ENCODE measurements around the gene CAPN9. TPM values are rescaled to one million over a fixed set of nuclear protein-coding genes. Genes with fewer than 3 reads are reported as not detected.

CAPN9 gene
- total RNA-seq, 1 experiment from 2014 or later, result not detected

DNA sequence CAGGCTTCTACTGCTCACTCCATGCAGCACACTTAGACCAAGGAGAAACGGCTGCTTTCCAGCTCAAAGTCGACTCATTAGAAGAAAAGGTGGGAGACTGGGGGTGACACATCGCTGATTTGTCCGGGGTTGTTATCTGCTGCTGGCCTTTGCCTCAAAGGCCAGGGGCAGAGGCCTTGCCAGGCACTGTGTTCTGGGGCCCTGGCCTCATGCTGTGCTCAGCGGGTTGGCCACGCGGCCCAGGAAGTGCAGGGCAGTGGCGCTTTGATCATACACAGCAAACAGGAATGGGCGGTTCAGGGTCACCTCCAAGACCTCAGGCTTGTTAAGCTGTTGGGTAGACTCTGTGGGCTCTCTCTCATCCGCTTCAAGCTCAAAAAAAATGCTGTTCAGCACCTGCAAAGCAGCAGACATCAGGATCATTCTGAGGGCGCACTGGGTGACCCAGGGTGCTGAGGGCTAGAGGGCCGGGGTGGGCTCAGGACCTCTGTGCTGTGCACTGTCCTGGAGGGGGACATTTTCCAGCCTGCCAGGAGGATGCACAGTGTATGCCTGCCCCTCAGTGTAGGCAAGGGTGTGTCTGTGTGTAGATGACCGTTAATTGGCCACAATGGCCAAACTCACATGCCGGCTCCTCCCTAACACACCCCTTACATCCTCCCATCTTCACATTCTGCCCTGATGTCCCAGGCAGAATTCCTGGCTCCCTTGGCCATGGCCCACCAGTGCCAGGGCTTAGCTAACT lies 44.1 kb upstream of the CAPN9 start:
- no peaks in the 10 kb centered on the region for H3K4me1 ChIP-seq (ENCODE audit: low read length)
- no peaks in the 10 kb centered on the region for H3K36me3 ChIP-seq (ENCODE audit: insufficient read depth, low read length)
- no peak for DNase-seq
- no peaks in the 10 kb centered on the region for H3K79me2 ChIP-seq (ENCODE audit: low read length)
- H3K4me2 ChIP-seq (ENCODE audit: low read depth, low read length, poor library complexity, severe bottlenecking), result no peak overlapping the region
- H3K27me3 ChIP-seq (ENCODE audit: low read length), result no peaks in the 10 kb centered on the region
- no peak overlapping the region for H3K4me3 ChIP-seq (ENCODE audit: low read length)
- H3K9me3 ChIP-seq (ENCODE audit: low read length), result no peaks in the 10 kb centered on the region
- no peak overlapping the region for H3K27ac ChIP-seq (ENCODE audit: low read length)
- no peak overlapping the region for H2AFZ ChIP-seq (ENCODE audit: low read length)
- H3K9ac ChIP-seq (ENCODE audit: low read length), result no peak overlapping the region
- H3K9me2 ChIP-seq (replicated peaks; ENCODE audit: insufficient read depth, low read length), result no peaks in the 10 kb centered on the region
- H4K20me1 ChIP-seq (ENCODE audit: insufficient read depth, low read depth, low read length), result no peaks in the 10 kb centered on the region

DNA sequence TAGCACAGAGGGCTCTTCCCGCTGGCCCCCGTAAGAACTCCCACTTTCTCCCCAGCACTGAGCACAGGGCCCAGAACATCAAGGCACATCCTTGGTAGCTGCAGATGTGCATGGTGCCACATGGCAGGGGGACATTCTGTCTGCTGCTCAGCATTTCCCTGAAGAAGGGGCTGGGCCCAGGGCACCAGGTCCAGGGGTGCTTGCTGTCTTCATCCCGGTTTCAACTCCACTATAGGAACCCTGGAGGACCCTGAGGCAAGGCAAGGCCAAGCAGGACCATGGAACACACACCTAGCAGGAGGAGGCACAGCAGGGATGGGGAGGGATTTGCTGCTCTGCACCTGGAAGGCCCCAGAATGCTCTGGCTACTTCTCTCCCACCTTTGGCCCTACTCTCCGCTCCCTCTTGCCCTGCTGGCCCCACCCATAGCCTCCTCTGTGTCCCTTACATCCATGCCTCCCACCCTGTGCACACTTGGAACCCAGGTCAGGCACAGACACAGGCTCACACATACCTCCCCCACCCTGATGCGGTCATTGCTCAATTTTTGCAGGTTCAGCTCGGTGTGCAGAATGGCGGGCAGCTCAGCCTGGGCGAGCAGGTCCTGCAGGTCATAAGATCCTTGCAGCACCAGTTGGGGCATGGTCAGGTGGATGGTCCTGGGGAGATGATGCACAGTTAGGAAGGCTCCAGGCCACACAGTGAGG lies 43.4 kb upstream of the CAPN9 start:
- no peaks in the 10 kb centered on the region for H3K79me2 ChIP-seq (ENCODE audit: low read length)
- no peaks in the 10 kb centered on the region for H3K9me3 ChIP-seq (ENCODE audit: low read length)
- H3K9me2 ChIP-seq (replicated peaks; ENCODE audit: insufficient read depth, low read length), result no peaks in the 10 kb centered on the region
- no peak overlapping the region for H3K4me2 ChIP-seq (ENCODE audit: low read depth, low read length, poor library complexity, severe bottlenecking)
- H4K20me1 ChIP-seq (ENCODE audit: insufficient read depth, low read depth, low read length), result no peaks in the 10 kb centered on the region
- H3K4me1 ChIP-seq (ENCODE audit: low read length), result no peaks in the 10 kb centered on the region
- H3K27me3 ChIP-seq (ENCODE audit: low read length), result no peaks in the 10 kb centered on the region
- H2AFZ ChIP-seq (ENCODE audit: low read length), result no peak overlapping the region
- H3K27ac ChIP-seq (ENCODE audit: low read length), result no peak overlapping the region
- DNase-seq, result no peak
- H3K9ac ChIP-seq (ENCODE audit: low read length), result no peak overlapping the region
- H3K4me3 ChIP-seq (ENCODE audit: low read length), result no peak overlapping the region
- H3K36me3 ChIP-seq (ENCODE audit: insufficient read depth, low read length), result no peaks in the 10 kb centered on the region

DNA sequence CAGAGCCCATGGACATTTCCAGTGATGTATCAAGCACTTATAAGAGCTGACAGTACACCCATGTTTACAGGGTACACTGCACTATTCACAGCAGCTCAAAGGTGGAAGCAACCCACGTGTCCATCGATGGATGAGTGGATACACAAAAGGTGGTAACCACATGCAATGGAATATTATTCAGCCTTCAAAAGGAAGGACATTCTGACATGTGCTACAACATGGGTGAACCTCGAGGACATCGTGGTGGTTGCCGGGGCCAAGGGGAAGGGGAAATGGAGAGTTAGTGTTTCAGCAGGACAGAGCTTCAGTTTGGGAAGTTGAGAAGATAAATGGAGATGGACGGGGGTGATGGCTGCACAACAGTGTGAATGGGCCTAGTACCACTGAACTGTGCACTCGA lies 42.4 kb upstream of the CAPN9 start:
- H2AFZ ChIP-seq (ENCODE audit: low read length), result no peak overlapping the region
- H3K9ac ChIP-seq (ENCODE audit: low read length), result no peak overlapping the region
- H3K27ac ChIP-seq (ENCODE audit: low read length), result no peak overlapping the region
- H3K9me3 ChIP-seq (ENCODE audit: low read length), result no peaks in the 10 kb centered on the region
- no peaks in the 10 kb centered on the region for H3K9me2 ChIP-seq (replicated peaks; ENCODE audit: insufficient read depth, low read length)
- H4K20me1 ChIP-seq (ENCODE audit: insufficient read depth, low read depth, low read length), result no peaks in the 10 kb centered on the region
- no peak overlapping the region for H3K4me2 ChIP-seq (ENCODE audit: low read depth, low read length, poor library complexity, severe bottlenecking)
- no peaks in the 10 kb centered on the region for H3K79me2 ChIP-seq (ENCODE audit: low read length)
- no peaks in the 10 kb centered on the region for H3K4me1 ChIP-seq (ENCODE audit: low read length)
- no peaks in the 10 kb centered on the region for H3K36me3 ChIP-seq (ENCODE audit: insufficient read depth, low read length)
- H3K4me3 ChIP-seq (ENCODE audit: low read length), result no peak overlapping the region
- DNase-seq, result no peak
- H3K27me3 ChIP-seq (ENCODE audit: low read length), result no peaks in the 10 kb centered on the region

DNA sequence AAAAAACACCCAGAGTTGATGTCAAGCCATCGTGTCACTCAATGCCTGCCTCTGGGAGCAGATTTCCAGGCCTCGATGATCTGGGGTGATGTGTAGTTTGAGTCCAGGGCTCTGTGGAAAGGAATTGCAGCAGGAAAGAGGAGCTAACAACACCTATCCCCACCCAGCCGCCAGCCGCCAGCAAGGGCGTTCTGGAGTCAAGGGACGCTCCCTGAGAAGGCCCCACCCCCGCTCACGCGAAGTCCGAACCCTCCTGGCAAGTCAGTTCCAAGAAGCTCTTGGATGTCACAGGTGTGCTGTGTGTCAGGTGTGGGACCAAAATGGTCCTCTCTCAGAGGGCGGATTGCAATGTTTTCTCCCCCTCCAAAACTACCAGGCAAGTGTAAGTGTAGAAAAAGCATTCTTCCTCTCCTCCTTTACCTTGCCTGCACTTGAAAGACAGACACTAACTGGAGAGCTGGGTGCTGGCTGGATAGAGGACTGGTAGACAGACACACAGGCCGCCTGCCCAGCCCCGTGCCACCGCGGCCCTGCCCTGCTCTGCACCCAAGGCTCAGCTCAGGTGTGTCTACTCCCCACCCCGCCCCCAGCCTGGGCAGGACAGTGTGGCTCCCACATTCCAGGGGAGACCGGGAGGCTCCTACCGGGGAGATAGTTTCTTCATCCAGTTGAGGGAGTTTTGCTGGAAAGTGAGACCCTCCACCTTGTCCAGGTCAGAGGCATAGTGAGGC lies 41.7 kb upstream of the CAPN9 start:
- Histone ChIP-seq H3K9ac (ENCODE audit: low read length) (no peak overlapping the region), H3K79me2 (ENCODE audit: low read length) (no peaks in the 10 kb centered on the region)

DNA sequence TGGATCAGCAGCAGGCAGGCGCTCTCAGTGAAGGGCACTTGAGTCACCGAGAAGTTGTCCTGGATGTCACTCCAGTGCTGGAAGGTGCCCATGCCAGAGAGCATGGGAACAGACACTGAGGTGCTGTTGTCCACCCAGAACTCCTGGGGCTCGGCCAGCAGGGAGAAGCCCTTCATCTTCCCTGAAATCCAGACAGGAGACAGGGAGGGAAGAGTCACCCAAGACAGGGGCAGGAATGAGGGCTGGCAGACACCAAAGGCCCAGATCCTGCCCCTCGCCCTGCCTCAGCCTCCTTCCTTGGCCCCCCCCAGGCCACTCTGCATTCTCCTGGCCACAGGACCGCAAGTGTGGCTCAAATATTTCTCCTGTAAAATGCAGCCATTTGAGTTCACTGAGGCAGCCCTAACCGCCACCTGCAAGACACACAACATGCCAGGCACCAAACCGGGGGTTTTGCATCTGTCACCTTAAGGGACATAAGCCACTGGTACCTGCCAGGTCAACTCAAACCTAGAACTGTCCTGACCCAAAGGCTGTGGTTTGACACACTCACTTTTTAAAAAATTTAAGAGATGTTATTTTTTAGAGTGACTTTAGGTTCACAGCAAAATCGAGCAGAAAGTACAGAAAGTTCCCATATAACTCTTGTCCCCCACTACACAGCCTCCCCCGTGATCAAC lies 41.0 kb upstream of the CAPN9 start:
- Histone ChIP-seq H3K79me2 (ENCODE audit: low read length) (no peaks in the 10 kb centered on the region), H3K9ac (ENCODE audit: low read length) (no peak overlapping the region), H3K9me3 (ENCODE audit: low read length) (no peaks in the 10 kb centered on the region), H3K27ac (ENCODE audit: low read length) (no peak overlapping the region), H3K9me2 (replicated peaks; ENCODE audit: insufficient read depth, low read length) (no peaks in the 10 kb centered on the region), H3K36me3 (ENCODE audit: insufficient read depth, low read length) (no peaks in the 10 kb centered on the region), H2AFZ (ENCODE audit: low read length) (no peak overlapping the region), H4K20me1 (ENCODE audit: insufficient read depth, low read depth, low read length) (no peaks in the 10 kb centered on the region), H3K27me3 (ENCODE audit: low read length) (no peaks in the 10 kb centered on the region), H3K4me2 (ENCODE audit: low read depth, low read length, poor library complexity, severe bottlenecking) (no peak overlapping the region), H3K4me1 (ENCODE audit: low read length) (no peaks in the 10 kb centered on the region), H3K4me3 (ENCODE audit: low read length) (no peak overlapping the region)
- no peak for DNase-seq

More for the DNA sequence above, 41.7 kb upstream of the CAPN9 start:
- Histone ChIP-seq H2AFZ (ENCODE audit: low read length) (no peak overlapping the region), H3K9me2 (replicated peaks; ENCODE audit: insufficient read depth, low read length) (no peaks in the 10 kb centered on the region), H3K4me2 (ENCODE audit: low read depth, low read length, poor library complexity, severe bottlenecking) (no peak overlapping the region), H3K9me3 (ENCODE audit: low read length) (no peaks in the 10 kb centered on the region), H4K20me1 (ENCODE audit: insufficient read depth, low read depth, low read length) (no peaks in the 10 kb centered on the region), H3K27me3 (ENCODE audit: low read length) (no peaks in the 10 kb centered on the region), H3K36me3 (ENCODE audit: insufficient read depth, low read length) (no peaks in the 10 kb centered on the region), H3K4me3 (ENCODE audit: low read length) (no peak overlapping the region), H3K4me1 (ENCODE audit: low read length) (no peaks in the 10 kb centered on the region), H3K27ac (ENCODE audit: low read length) (no peak overlapping the region)
- no peak for DNase-seq

DNA sequence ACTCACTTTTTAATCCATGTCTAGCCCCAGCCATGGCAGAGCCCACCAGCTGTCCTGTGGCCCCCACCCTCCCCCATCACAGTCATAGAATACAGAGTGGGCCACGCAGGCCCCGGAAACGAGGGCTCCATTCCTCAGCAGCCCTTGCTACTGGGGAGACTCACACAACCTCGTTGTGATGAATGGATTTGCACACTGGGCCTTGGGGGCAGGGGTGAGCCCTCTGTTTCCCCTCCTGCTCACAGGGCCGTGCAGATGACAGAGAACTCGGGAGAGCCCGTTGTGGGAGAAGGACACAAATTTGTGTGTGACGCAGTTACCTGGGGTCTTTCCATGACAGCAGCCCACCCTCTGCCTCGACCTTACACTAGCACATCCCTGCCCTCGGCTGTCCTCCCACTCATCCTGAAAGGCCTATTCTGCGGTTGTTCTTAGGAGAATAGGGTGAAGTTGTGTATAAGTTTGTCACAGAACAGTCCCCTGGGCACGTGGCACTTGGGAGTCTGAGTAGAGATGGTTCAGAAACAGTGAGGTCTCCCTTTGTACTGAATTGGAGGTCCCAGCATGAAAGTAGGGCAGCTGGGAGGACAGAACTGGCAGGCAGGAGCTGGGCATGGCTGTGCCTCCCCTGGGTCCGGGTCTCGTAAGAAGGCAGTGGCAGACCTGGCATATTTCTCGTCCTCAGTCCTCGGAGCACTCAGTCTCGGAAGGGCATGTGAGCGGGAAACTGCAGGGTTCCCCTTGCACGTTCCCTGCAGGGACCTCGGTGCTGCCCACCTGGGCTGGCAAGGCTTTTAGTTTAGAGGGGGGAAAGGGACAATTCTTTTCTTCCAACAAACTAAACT lies 40.1 kb upstream of the CAPN9 start:
- H3K4me1 ChIP-seq (ENCODE audit: low read length), result no peaks in the 10 kb centered on the region
- no peak overlapping the region for H3K4me3 ChIP-seq (ENCODE audit: low read length)
- H4K20me1 ChIP-seq (ENCODE audit: insufficient read depth, low read depth, low read length), result no peaks in the 10 kb centered on the region
- no peak overlapping the region for H2AFZ ChIP-seq (ENCODE audit: low read length)
- no peaks in the 10 kb centered on the region for H3K9me3 ChIP-seq (ENCODE audit: low read length)
- no peaks in the 10 kb centered on the region for H3K9me2 ChIP-seq (replicated peaks; ENCODE audit: insufficient read depth, low read length)
- H3K4me2 ChIP-seq (ENCODE audit: low read depth, low read length, poor library complexity, severe bottlenecking), result no peak overlapping the region
- no peak overlapping the region for H3K9ac ChIP-seq (ENCODE audit: low read length)
- H3K36me3 ChIP-seq (ENCODE audit: insufficient read depth, low read length), result no peaks in the 10 kb centered on the region
- no peaks in the 10 kb centered on the region for H3K27me3 ChIP-seq (ENCODE audit: low read length)
- no peak for DNase-seq
- H3K27ac ChIP-seq (ENCODE audit: low read length), result no peak overlapping the region
- H3K79me2 ChIP-seq (ENCODE audit: low read length), result no peaks in the 10 kb centered on the region

DNA sequence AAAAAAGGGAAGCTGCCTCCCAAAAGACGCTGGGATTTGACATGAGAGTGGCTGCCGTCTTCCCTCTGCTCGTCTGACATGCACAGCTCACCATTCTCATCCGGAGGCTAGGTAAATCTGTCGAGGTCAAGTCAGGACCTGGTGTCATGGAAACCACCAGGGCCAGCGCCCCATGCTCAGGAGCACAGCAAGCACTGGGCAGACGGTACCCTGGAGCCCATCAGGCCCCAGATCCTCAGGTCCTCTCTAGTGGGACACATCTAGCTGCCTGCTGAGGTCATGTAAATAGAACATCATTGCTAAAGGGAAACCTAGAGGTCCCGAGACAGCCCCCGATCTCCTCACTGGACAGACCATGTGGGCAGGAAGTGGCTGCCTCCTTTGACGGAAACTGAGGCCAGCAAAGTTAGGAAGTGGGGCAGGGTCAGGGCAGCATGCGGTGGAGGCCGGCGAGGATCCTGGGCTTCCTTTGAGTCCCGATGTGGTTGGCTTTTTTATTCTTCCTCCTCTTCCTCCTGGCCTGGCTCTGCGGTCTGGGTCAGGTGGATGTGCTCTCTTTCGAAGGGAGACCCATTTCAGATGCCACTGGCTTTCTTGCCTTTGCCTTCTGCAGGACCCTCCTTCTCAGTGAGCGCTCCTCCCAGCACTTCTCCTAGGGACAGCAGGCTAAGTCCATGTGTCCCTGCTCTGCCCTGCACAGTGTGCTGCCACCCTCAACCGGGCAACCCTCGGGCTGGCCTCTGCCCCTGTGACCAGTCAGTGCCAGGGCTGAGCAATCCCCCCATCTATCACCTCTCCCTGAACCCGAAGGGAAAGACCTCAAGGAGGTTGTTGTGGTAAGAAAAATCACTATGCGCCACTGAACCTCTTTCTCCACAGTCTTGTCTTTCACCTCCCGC lies 39.2 kb upstream of the CAPN9 start:
- Histone ChIP-seq H3K79me2 (ENCODE audit: low read length) (no peaks in the 10 kb centered on the region), H2AFZ (ENCODE audit: low read length) (no peak overlapping the region)

More for the DNA sequence above, 39.2 kb upstream of the CAPN9 start:
- H4K20me1 ChIP-seq (ENCODE audit: insufficient read depth, low read depth, low read length), result no peaks in the 10 kb centered on the region
- no peak overlapping the region for H3K9ac ChIP-seq (ENCODE audit: low read length)
- H3K4me1 ChIP-seq (ENCODE audit: low read length), result no peaks in the 10 kb centered on the region
- no peak overlapping the region for H3K4me3 ChIP-seq (ENCODE audit: low read length)
- H3K9me2 ChIP-seq (replicated peaks; ENCODE audit: insufficient read depth, low read length), result no peaks in the 10 kb centered on the region
- no peaks in the 10 kb centered on the region for H3K9me3 ChIP-seq (ENCODE audit: low read length)
- H3K27me3 ChIP-seq (ENCODE audit: low read length), result no peaks in the 10 kb centered on the region
- no peak overlapping the region for H3K27ac ChIP-seq (ENCODE audit: low read length)
- DNase-seq, result no peak
- H3K4me2 ChIP-seq (ENCODE audit: low read depth, low read length, poor library complexity, severe bottlenecking), result no peak overlapping the region
- no peaks in the 10 kb centered on the region for H3K36me3 ChIP-seq (ENCODE audit: insufficient read depth, low read length)
